Thyroid gland (tissue), 4 donors: ENCODE results near the gene CFAP99.

Experiments used
- POLR2A ChIP-seq, 2 donors: fragments of 450-650 bp; IDR thresholded peaks; one replicate each; pipeline ENCODE4 v1.6.1; 2017; ENCODE audit warnings: antibody characterized with exemption in 2 of 2, mild to moderate bottlenecking in 2 of 2, moderate library complexity in 1 of 2
- TF ChIP-seq, protein P1 (sequence below), 6 experiments: fragments of 200-600 bp in 3 of 6; fragments of 450-650 bp in 3 of 6; sonication (generic) in 3 of 6; IDR thresholded peaks; one replicate each; pipeline ENCODE4 v1.5.1; 2016 to 2019; ENCODE audit warnings: antibody characterized with exemption in 6 of 6, mild to moderate bottlenecking in 2 of 6, inconsistent platforms in 1 of 6, moderate library complexity in 1 of 6

DNA sequence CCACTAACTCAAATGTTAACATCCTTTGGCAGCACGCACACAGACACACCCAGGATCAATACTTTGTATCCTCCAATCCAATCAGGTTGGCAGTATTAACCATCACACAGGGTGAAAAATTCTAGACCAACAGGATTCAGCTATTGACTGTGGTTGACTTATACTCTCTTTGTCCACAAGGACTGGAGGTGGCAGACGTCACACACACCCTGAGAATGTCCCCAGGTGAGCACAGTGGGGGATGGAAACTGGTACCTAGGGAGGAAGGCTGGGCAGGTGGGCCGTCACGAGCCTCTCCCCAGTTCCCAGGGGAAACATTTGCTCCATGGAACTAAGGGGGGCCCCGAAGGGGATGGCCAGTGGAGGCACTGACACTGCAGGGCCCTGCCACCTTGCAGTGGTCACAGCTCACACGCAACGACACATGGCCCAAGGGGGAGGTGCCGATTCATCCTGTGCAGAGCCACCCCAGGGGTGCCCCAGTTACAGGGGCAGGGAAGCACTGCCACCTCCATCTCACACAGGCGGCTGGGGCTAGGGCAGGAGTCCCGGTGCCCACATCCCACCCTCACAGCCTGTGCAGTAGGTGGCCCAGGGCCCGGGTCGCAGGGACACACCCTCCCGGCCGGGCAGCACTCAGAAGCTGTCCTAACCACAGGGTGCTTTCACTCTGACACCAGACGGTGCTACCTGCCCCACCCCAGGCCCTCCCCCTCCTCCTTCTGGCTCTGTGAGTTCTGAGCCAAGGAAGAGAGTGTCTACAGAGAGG lies 17.7 kb upstream of the CFAP99 start:
- TF ChIP-seq, protein P1, sequence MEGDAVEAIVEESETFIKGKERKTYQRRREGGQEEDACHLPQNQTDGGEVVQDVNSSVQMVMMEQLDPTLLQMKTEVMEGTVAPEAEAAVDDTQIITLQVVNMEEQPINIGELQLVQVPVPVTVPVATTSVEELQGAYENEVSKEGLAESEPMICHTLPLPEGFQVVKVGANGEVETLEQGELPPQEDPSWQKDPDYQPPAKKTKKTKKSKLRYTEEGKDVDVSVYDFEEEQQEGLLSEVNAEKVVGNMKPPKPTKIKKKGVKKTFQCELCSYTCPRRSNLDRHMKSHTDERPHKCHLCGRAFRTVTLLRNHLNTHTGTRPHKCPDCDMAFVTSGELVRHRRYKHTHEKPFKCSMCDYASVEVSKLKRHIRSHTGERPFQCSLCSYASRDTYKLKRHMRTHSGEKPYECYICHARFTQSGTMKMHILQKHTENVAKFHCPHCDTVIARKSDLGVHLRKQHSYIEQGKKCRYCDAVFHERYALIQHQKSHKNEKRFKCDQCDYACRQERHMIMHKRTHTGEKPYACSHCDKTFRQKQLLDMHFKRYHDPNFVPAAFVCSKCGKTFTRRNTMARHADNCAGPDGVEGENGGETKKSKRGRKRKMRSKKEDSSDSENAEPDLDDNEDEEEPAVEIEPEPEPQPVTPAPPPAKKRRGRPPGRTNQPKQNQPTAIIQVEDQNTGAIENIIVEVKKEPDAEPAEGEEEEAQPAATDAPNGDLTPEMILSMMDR (IDR thresholded peaks at IDR 0.05): no peak
- TF ChIP-seq POLR2A (IDR thresholded peaks at IDR 0.05): no peak
